Left ventricle myocardium inferior (tissue), 1 donor: ENCODE results near the gene NRG2. TPM values are rescaled to one million over a fixed set of nuclear protein-coding genes. Genes with fewer than 3 reads are reported as not detected.

ENCODE experiments used
- DNase-seq: peaks from one replicate; pipeline ENCODE4 v3.0.0-alpha.2; 2020
- H3K27ac ChIP-seq: fragments of 200-600 bp; replicated peaks from 2 replicates; pipeline ENCODE4 v1.8.0; 2021
- H3K27me3 ChIP-seq: fragments of 200-600 bp; 2 replicates; pipeline ENCODE4 v1.8.0; 2021; ENCODE audit warnings: low read depth
- H3K36me3 ChIP-seq: fragments of 200-600 bp; 2 replicates; pipeline ENCODE4 v1.8.0; 2021
- H3K4me1 ChIP-seq: fragments of 200-600 bp; 2 replicates; pipeline ENCODE4 v1.8.0; 2021
- H3K4me3 ChIP-seq: fragments of 200-600 bp; 2 replicates; pipeline ENCODE4 v1.8.0; 2021; ENCODE audit warnings: mild to moderate bottlenecking, moderate library complexity
- H3K9me3 ChIP-seq: fragments of 200-600 bp; replicated peaks from 2 replicates; pipeline ENCODE4 v1.8.0; 2021
- intact Hi-C: fragments of 100-400 bp; cut with micrococcal nuclease; formaldehyde crosslinking; loops from one replicate; pipeline ENCODE4 v1.11.0; 2022
- total RNA-seq: library from RNA; stranded (reverse); fragmentation: NEBNext Ultra II Directional; extraction: Animal tissue kit (Norgen Biotek cat#: 25700); gene quantifications from one replicate; pipeline ENCODE4 v1.2.1, GENCODE V29; 2021
- TF ChIP-seq, protein P1 (sequence below): fragments of 200-600 bp; IDR thresholded peaks from 2 replicates; pipeline ENCODE4 v1.8.0; 2021; ENCODE audit warnings: antibody characterized with exemption, mild to moderate bottlenecking, borderline replicate concordance
- donor health status: DM: no; HTN: yes; CAD: no; lungs with severe emphysema.

The NRG2 gene
- total RNA-seq, 1 donor from 2014 or later: 3.1 TPM

DNA sequence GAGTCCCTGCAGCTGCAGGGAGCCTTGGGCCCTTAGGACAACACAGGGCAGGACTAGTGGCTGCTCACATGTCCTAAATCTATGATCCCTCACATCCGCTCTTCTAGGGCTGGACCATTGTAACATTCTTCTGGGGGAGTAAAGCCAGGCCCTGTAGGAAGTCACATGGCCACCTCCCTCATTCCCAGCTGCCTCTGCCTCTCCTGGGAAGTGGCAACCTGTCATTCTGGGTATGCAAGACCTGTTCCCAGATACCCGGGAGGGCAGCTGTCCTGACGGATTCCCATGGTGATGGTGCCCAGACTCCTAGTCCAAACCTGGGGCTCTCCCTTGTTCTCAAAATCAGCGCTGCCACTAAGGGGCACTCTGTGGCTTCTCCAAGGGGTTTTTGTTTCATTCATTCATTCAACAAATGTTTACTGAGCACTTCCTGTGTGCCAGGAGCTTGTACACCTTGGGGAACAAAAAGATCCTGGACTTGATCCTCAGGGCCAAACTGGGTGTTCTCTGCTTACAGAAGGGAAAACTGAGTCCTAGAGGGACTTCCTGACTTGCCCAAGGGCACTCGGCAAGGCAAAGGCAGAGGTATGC, 161.9 kb downstream of the NRG2 start:
- H3K36me3 ChIP-seq: no peaks in the 10 kb centered on the region
- peaks cover 39% of the 10 kb centered on the region for H3K4me1 ChIP-seq
- TF ChIP-seq, protein P1, sequence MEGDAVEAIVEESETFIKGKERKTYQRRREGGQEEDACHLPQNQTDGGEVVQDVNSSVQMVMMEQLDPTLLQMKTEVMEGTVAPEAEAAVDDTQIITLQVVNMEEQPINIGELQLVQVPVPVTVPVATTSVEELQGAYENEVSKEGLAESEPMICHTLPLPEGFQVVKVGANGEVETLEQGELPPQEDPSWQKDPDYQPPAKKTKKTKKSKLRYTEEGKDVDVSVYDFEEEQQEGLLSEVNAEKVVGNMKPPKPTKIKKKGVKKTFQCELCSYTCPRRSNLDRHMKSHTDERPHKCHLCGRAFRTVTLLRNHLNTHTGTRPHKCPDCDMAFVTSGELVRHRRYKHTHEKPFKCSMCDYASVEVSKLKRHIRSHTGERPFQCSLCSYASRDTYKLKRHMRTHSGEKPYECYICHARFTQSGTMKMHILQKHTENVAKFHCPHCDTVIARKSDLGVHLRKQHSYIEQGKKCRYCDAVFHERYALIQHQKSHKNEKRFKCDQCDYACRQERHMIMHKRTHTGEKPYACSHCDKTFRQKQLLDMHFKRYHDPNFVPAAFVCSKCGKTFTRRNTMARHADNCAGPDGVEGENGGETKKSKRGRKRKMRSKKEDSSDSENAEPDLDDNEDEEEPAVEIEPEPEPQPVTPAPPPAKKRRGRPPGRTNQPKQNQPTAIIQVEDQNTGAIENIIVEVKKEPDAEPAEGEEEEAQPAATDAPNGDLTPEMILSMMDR: no peak
- H3K4me3 ChIP-seq: no peak overlapping the region
- H3K9me3 ChIP-seq: no peaks in the 10 kb centered on the region
- no peaks in the 10 kb centered on the region for H3K27me3 ChIP-seq
- intact Hi-C loops: no loop called here
- no peak for DNase-seq
- peak overlapping the region; percentile 46 for H3K27ac ChIP-seq

DNA sequence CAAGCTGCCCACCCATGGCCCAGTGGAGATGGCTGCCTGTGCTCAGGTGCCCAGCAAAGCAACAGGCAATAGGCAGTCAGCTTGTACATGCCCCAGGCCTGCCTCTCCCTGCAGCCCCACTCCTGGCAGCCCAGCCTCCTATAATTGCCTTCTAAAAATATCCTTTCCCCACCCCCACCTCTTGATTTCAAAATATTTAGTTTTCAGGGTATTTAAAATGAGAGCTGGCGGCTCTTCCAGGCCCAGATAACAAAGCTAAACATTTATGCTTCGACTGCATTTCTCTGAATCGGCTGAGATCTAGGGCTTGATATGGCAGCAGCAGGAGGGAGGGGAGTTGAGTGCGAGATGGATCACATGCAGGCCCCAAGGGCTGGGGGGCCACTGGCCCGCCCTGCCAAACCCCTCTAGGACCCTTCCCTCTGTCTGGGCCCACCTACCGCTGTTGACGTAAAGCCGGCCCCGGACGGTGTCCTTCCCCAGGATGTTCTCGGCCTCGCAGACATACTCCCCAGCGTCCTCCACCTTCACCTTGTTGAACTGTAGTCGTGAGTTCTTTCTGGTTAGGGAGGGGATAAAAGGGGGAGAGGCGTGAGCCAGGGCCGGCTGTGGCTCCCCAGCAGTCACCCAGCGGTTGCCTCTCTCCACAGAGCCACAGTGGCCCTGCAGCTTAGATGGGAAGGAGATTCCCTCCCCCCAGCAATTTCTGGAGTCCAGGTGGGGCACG, 162.5 kb downstream of the NRG2 start:
- intact Hi-C loops: no loop called here
- peaks cover 39% of the 10 kb centered on the region for H3K4me1 ChIP-seq
- H3K27me3 ChIP-seq: no peaks in the 10 kb centered on the region
- TF ChIP-seq, protein P1: no peak
- no peaks in the 10 kb centered on the region for H3K9me3 ChIP-seq
- no peaks in the 10 kb centered on the region for H3K36me3 ChIP-seq
- H3K4me3 ChIP-seq: no peak overlapping the region
- no peak for DNase-seq
- peak overlapping the region; percentile 46 for H3K27ac ChIP-seq

DNA sequence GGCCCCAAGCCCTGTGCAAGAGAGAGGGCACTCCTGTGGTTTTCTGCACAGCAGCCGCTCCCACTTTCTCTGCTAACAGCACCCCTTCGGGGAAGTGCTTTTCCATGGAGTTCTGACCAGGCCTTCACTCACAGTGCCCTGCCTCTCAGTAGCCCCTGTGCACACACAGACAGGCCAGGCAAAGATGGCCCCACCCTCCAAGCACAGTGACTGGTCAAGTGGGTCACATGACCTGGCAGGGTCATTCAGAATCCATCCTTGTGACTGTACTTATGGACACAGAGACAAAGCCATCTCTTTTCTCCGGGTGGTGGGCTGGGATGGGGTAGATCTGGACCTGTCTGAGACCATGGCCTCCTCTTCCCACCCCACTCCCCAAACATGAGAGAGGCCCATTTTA, 165.0 kb downstream of the NRG2 start:
- Histone ChIP-seq H3K36me3 (no peaks in the 10 kb centered on the region), H3K4me1 (peaks cover 24% of the 10 kb centered on the region), H3K4me3 (no peak overlapping the region), H3K9me3 (no peaks in the 10 kb centered on the region), H3K27ac (no peak overlapping the region), H3K27me3 (no peaks in the 10 kb centered on the region)
- intact Hi-C loops: no loop called here
- no peak for DNase-seq
- TF ChIP-seq, protein P1: no peak

DNA sequence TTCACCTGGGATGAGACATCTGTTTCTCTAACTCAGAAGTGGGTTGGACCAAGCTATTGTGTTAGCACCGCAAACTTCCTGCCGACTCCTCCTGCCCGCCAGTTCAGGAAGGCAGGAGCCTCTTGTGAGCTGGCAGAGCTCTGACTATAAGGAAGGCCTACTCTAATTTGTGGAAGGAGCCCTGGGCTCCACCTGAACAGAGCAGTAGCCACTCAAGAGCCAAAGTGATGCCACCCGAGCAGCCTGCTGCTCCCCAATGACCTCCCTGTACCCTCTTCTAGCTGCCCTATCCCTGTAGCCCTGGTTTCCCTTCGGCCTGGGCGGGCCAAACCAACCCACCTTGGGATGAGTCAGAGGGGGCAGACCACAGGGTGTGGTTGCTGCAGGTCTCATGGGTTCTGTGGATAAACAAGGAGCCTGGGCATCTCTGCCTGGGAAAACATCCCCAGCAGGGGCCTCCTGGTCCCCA, 165.9 kb downstream of the NRG2 start:
- TF ChIP-seq, protein P1: no peak
- H3K4me3 ChIP-seq: no peak overlapping the region
- DNase-seq: no peak
- H3K36me3 ChIP-seq: no peaks in the 10 kb centered on the region
- intact Hi-C loops: no loop called here
- H3K27ac ChIP-seq: no peak overlapping the region
- peaks cover 18% of the 10 kb centered on the region for H3K4me1 ChIP-seq
- H3K27me3 ChIP-seq: no peaks in the 10 kb centered on the region
- H3K9me3 ChIP-seq: no peaks in the 10 kb centered on the region

DNA sequence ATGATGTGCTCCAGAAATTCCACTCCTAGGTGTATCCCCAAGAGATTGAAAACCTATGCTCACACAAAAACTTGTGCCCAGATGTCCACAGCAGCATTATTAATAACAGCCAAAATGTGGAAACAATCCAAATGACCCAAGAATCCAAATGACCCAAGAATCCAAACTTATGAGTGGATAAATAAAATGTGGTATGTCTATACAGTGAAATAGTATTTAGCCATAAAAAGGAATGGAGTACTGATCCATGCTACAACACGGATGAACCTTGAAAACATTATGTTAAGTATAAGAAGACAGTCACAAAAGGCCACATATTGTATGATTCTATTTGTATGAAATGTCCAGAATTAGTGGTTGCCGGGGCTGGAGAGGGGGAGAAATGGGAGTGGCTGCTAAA, 167.1 kb downstream of the NRG2 start:
- Histone ChIP-seq H3K27me3 (no peaks in the 10 kb centered on the region), H3K27ac (no peak overlapping the region), H3K4me3 (no peak overlapping the region), H3K4me1 (peaks cover 13% of the 10 kb centered on the region), H3K36me3 (no peaks in the 10 kb centered on the region), H3K9me3 (no peaks in the 10 kb centered on the region)
- intact Hi-C loops: no loop called here
- TF ChIP-seq, protein P1: no peak
- no peak for DNase-seq
